ENCODE measurements around the gene KCNK2. TPM values are rescaled to one million over a fixed set of nuclear protein-coding genes. Genes with fewer than 3 reads are reported as not detected.

KCNK2 gene
- total and polyA plus RNA-seq, 2 of the 4 experiments (the other 2 are of a cell fraction): 45.9 to 86.9 TPM

DNA sequence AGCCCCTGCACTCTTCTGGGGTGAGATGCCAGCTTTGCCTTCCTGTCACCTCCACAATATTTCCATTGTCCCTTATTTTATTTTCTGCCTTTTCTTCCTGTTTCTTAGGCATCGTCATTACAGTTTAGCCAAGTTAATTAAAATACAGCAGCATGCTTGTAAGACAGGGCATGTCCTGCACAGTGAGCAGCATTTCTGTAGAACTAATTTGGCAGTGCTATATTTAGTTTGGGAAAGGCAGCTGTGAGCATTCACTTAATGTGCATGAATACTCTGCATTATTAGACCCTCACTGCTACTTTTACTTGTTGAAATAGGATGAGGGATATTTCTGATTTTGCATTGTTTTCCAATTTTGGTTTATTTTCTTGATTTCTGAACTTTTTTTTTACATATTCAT, 133.3 kb downstream of the KCNK2 start:
- Histone ChIP-seq H2AK5ac (ENCODE audit: low read depth, low read length) (no peak overlapping the region), H2BK5ac (ENCODE audit: low read depth, low read length, poor library complexity, severe bottlenecking) (no peak overlapping the region), H3K18ac (ENCODE audit: low read depth, low read length) (no peak overlapping the region), H3K36me3 (ENCODE audit: control insufficient read depth, insufficient read depth, low read length) (no peaks in the 10 kb centered on the region), H2AFZ (replicated peaks; ENCODE audit: low read length, poor library complexity) (no peak overlapping the region), H2BK20ac (ENCODE audit: low read depth, low read length) (no peak overlapping the region), H4K20me1 (ENCODE audit: insufficient read depth, low read length) (no peaks in the 10 kb centered on the region), H3K9me1 (ENCODE audit: insufficient read depth, low read length) (no peaks in the 10 kb centered on the region; the same call in 1 of the 2 replicates), H3K4ac (ENCODE audit: low read depth, low read length) (no peak overlapping the region), H4K91ac (ENCODE audit: insufficient read depth, low read depth, low read length) (no peak overlapping the region), H3K56ac (ENCODE audit: extremely low read depth, insufficient read depth, low read length) (no peak overlapping the region), H3K14ac (replicated peaks; ENCODE audit: low read depth, low read length) (no peak overlapping the region), H3K27me3 (ENCODE audit: control insufficient read depth, insufficient read depth, low read length) (no peaks in the 10 kb centered on the region), H3K79me1 (ENCODE audit: low read depth in 1 of 2, low read length in 2 of 2) (no peaks in the 10 kb centered on the region), H4K5ac (ENCODE audit: low read depth, low read length) (no peak overlapping the region), H3K4me2 (ENCODE audit: low read depth, low read length) (no peak overlapping the region), H2AK9ac (replicated peaks; ENCODE audit: low read depth, low read length, poor library complexity) (no peak overlapping the region), H3K4me3 (ENCODE audit: insufficient read depth, low read depth, low read length) (no peak overlapping the region), H3K4me1 (ENCODE audit: control insufficient read depth, insufficient read depth, low read length) (no peaks in the 10 kb centered on the region), H3K9me3 (ENCODE audit: control insufficient read depth, insufficient read depth, low read length) (no peaks in the 10 kb centered on the region), H4K8ac (ENCODE audit: low read depth in 2 of 2, low read length in 2 of 2) (no peak overlapping the region), H3K9ac (ENCODE audit: low read depth, low read length) (no peak overlapping the region), H2BK15ac (ENCODE audit: low read depth, low read length) (no peak overlapping the region), H2BK120ac (ENCODE audit: low read depth, low read length) (no peak overlapping the region), H3K23ac (ENCODE audit: low read depth, low read length) (no peak overlapping the region), H3K27ac (ENCODE audit: insufficient read depth, low read length) (no peak overlapping the region)
- dilution Hi-C loops (cut with HindIII; ENCODE audit: low sequenced_read_pairs, unreplicated experiment): no loop called here
- BruUV-seq (replicated peaks): no TSS peak
- POLR2A ChIA-PET (ENCODE audit: unreplicated experiment): no interaction called here
- in situ Hi-C loops (cut with MboI; ENCODE audit: low sequenced_read_pairs): no loop called here
- TF ChIP-seq MAFK (IDR thresholded peaks at IDR 0.05; ENCODE audit: low read depth, low read length): no peak
- no peak for TF ChIP-seq BHLHE40 (IDR thresholded peaks at IDR 0.05; ENCODE audit: low read depth, low read length)
- TF ChIP-seq CHD1 (IDR thresholded peaks at IDR 0.05; ENCODE audit: low read depth, low read length): no peak
- no peak for TF ChIP-seq FOS (IDR thresholded peaks at IDR 0.05; ENCODE audit: low read depth, low read length)
- TF ChIP-seq RFX5 (IDR thresholded peaks at IDR 0.05; ENCODE audit: low read depth, low read length): no peak
- TF ChIP-seq ELK1 (IDR thresholded peaks at IDR 0.05; ENCODE audit: borderline replicate concordance, low read depth, low read length): no peak
- no peak for TF ChIP-seq CEBPB (IDR thresholded peaks at IDR 0.05; ENCODE audit: low read depth, low read length)
- TF ChIP-seq POLR2A (IDR thresholded peaks at IDR 0.05; ENCODE audit: low read depth, low read length): no peak
- no peak for TF ChIP-seq SMC3 (IDR thresholded peaks at IDR 0.05; ENCODE audit: low read depth, low read length)
- TF ChIP-seq MXI1 (IDR thresholded peaks at IDR 0.05; ENCODE audit: borderline replicate concordance, low read depth, low read length): no peak
- no peak for TF ChIP-seq NFE2L2 (IDR thresholded peaks at IDR 0.05; ENCODE audit: low read depth, low read length)
- TF ChIP-seq CTCF (conservative IDR thresholded peaks at IDR 0.05; ENCODE audit: low read depth, low read length): no peak
- TF ChIP-seq RCOR1 (IDR thresholded peaks at IDR 0.05; ENCODE audit: insufficient replicate concordance, low read length): no peak
- no peak for TF ChIP-seq RAD21 (IDR thresholded peaks at IDR 0.05; ENCODE audit: low read length)
- TF ChIP-seq, protein P1, sequence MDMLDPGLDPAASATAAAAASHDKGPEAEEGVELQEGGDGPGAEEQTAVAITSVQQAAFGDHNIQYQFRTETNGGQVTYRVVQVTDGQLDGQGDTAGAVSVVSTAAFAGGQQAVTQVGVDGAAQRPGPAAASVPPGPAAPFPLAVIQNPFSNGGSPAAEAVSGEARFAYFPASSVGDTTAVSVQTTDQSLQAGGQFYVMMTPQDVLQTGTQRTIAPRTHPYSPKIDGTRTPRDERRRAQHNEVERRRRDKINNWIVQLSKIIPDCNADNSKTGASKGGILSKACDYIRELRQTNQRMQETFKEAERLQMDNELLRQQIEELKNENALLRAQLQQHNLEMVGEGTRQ (IDR thresholded peaks at IDR 0.05; ENCODE audit: low read depth, low read length): no peak
- no peak for TF ChIP-seq MAZ (IDR thresholded peaks at IDR 0.05; ENCODE audit: borderline replicate concordance, low read depth, low read length)
- no peak for ATAC-seq (ENCODE audit: low read depth)
- CTCF ChIA-PET: interaction anchor here (0.6 kb wide), 1 partner anchor 506 kb away, joined by 3 read pairs; no protein-coding TSS in a partner anchor
- DNase-seq: no peak
- no CpG with 5 or more reads among the region's 1 CpG for WGBS, 2 experiments (ENCODE audit: extremely low coverage in 2 of 2, insufficient read length in 1 of 2)
- intact Hi-C loops (cut with micrococcal nuclease): no loop called here
